ENCODE results near the gene ACAD11.
"Not testable (repeated sequence)": the region's sequence is repeated elsewhere in the genome, so short reads cannot be mapped to it uniquely, and the experiment has no call there.

The ACAD11 gene

DNA sequence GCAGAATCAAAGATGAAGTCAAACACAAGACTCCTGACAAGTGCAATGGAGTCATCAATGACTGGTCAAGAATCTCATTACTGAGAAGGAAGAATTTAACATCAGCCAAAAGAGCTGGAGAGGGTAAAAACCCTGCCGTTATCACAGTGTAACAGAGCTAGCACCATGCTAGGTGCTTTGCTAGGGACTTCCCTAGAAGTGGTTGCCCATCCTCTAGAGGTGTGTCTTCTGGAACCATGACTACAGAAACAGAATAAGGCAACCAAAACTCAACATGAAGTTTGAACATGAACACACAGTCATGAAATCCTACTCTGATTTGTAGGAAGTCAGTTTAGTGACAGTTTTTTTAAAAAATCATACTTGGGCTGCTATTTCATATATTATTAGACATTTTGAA is 9.5 kb downstream of the ACAD11 start:
- DNase-seq: no peak

DNA sequence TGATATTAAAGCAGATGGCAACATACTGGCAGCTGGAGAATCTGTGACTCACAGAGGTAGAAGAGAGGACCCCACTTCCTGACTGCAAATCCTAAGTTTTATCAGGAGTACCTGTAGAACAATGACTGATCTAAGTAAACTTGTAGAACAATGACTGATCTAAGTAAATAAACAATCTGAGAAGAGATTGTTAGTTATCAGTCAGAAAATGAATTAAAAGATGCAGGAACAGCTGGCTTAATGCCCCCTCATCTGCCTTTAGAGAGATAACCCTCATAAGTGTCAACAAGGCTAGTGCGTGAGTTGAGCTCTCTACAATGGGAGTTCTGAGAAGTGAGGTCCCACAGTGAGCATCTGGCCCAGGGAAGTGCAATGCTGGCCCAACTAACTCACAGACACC is 14.6 kb downstream of the ACAD11 start:
- DNase-seq: no peak

DNA sequence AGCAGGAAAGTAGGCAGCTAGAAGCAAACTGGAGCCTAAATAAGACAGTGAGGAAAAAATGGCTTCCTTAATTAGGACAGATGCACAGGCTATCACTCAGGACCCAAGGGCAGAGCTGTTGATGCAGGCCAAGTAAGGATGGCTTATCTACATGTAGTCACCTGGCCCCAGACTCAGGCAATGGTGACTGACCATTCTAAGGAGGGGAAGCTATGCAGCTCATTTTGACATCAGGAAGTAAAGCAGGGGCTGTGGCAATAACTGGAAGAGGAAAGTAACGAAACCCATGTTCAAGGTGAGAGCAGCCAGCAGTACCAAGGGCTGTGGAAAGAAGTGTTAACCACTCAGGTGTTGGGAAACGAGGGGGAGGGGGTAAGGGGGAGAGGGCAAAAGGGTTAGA is 16.2 kb downstream of the ACAD11 start:
- DNase-seq: no peak

DNA sequence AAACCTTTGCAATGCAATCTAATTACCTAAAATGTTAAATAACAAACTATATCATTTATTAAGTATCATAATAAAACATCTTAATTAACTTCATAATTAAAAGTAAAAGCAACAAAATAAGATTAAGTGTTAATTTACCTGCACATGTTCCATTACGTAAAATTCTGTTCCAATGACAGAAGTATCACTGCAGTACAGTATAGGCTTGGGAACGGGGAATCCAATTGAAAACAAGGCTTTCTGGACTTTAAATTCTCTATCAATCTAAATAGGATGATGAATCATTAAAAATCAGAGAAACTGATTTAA is 17.1 kb downstream of the ACAD11 start:
- no peak for DNase-seq

DNA sequence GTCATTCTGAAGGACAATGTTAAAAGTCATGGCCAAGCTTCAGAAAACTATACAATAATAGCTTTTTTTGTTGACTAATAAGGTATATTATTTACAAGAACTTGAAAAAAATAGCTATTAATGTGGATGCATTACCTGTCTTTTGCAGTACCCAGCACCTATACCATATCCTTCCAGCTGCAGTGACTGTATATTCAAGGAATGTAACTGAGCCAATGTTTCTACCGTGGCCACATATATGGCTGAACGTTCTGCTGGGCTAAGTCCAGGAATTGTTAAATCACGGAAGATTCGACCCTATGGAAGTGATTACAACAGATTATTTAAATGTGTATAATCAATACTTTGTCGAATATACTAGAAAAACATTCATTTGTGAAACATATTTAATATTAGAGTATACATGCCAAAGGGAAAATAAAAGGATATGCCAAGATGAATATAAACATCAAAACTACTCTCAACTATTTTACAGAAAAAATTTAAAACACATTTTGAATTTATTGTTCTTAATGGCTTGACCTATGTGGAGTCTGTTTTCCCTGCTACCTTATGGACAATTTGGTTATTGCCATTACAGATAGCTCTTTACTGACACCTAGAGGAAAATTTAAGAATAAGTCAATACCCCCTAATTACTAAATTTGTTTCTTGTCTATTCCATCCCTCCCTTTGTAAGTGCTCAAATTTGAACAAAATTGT is 17.6 kb downstream of the ACAD11 start:
- DNase-seq: peak; percentile 43 to 67

DNA sequence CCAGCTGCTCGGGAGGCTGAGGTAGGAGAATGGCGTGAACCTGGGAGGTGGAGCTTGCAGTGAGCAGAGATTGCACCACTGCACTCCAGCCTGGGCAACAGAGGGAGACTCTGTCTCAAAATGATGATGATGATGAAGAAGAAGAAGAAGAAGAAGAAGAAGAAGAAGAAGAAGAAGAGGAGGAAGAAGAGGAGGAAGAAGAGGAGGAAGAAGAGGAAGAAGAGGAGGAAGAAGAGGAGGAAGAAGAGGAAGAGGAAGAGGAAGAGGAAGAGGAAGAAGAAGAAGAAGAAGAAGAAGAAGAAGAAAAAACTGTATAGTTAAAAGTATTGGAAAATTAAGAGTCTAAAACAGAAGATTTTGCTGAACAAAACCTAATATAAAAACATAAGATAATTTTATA is 18.2 kb downstream of the ACAD11 start:
- not testable (repeated sequence) for DNase-seq

DNA sequence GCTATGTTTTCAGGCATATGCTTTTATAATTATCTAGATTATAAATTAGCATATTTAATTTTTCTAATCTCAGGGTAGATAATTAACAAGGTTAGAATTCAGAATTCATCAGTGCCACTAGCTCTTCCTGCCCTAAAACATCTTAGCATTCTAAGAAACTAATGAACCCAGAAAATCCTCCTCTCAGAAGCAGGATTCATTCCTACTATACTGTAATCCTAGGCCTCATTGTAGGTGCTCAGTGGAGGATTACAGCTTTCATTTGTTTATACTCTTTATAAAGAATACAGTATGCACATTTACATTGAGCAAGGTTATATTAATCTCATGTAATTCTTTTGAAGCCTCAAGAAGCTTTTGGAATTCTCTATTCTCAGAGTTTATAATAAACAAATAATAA is 20.9 kb downstream of the ACAD11 start:
- no peak for DNase-seq

DNA sequence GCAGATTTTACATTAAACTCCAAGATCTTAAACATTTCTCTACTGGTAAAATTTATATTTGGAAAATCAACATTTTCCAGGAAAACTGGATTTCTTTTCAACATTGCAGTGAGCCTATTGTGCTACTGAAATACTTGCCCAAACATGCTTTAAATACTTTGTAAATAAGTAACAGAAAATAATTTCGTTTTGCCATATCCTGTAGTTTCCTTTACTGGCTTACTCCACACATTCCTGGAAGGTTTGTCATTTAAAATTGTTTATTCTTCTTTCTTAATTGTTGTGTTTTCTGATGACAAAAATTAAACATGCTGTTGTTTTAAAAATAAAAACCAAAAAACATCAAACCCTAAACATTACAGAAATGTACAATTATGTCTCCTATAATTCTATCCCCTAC is 22.0 kb downstream of the ACAD11 start:
- no peak for DNase-seq

DNA sequence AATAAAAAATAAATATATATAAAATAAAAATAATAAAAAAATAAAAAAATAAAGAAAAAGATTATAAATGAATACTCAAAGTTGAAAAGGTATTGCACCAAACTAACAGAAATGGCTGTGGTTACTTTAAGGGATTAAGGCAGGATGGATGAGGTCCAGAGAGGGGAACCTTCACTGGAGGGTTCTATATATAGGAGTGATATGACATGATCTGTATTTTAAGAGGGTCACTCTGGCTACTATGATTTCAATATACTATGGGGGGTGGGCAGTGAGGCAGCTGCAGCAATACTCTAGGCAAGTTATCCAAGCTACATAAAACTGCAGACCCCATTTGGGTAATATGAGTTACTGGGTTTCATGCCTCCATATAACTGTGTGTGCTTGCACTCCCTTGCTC is 24.6 kb downstream of the ACAD11 start:
- no peak for DNase-seq

DNA sequence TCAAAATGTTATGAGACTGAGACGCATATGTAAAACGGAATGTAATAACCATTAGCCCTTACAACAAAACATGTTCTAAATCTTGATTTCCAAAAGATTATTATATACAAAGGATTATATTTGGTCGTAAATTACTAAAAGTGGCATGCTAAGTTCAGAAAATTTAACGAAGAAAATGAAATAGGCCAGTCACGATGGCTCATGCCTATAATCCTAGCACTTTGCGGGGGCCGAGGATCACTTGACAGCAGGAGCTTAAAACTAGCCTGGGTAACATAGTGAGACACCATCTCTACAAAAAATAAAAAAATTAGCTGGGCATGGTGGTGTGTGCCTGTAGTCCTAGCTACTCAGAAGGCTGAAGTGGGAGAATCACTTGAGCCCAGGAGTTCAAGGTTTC is 29.0 kb downstream of the ACAD11 start:
- DNase-seq: no peak

DNA sequence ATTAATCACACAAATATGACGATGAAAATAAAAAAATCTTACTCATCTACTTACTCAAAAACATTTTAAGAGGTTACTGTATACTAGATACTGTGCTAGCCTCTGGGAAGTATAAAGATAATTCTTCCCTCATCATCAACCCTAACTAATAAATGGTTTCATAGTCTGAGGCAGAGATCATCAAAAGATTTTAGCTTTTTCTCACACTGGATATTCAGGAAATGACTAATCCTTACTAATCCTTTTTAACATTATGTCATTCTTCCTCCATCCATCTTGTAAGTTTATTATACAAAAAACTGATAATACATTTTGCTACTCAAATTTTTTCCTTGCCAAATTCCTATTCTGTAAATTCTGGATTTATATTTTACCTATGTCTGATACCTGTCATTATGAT is 29.7 kb downstream of the ACAD11 start:
- DNase-seq: no peak

DNA sequence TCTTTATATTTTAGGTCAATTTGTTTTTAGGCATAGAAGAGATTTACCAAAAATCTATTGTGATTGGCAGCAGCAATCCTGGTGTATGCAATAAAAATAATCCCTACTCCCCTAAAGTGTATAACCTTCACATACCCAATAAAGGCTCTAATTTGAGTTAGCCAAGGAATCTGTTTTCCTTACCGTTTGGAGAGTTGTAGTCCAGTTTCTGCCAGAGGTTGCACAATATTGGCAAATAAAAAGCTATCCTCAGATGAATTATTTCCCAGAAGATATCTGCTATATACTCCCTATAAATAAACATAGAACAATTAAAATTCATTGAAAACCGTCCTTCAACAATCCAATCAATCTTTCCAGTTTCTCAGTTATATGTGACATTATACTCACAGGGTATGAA is 31.5 kb downstream of the ACAD11 start:
- no peak for DNase-seq

DNA sequence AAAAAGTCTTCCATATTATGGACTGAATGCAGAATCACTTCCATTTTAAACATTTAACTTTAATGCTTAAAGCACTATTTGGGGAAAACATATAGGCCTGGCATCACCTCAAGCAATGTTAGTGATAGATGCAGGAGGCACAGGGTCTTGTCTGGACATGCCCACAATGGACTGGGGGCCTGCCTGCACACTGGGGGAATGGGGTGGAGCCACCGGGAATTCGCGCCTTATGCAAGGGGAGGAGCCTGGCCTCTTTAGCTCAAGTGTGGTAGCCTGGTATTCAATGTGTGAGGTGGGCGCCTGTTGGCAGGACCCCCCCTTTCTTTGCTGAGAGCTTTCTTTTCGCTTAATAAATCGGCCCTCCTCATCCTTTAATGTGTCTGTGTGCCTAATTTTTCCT is 32.7 kb downstream of the ACAD11 start:
- no peak for DNase-seq

DNA sequence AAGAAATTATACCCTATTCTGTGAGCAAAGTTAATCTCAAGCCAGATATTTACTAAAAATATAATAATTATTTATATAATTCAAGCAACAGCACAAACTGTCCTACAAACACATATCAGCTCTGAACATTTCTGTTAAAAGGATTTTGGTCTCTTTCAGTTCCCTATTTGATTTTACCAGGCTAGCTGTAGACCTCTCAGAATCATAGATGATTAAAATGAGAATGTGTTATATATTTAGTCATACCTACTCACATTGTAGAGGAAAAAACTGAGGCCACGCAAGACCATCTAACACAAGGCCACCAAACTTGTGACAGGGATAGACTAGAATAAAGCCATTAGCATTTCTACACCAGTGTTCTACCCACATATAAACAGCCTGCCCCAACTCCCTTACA is 34.0 kb downstream of the ACAD11 start:
- DNase-seq: no peak

DNA sequence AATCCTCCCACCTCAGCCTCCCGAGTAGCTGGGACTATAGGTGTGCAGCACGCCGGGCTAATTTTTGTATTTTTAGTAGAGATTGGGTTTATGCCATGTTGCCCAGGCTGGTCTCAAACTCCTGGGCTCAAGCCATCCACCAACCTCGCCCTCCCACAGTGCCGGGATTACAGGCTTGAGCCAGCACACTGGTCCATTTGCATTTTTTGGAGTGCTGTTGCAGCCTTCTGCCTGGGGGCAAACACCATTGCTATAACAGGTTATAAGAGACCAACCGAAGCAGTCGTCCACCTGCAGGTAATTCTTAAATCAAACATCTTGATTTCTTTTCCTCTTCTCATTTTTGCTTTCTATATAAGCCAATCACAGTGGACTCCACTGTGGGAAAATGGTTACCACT is 34.8 kb downstream of the ACAD11 start:
- no peak for DNase-seq

DNA sequence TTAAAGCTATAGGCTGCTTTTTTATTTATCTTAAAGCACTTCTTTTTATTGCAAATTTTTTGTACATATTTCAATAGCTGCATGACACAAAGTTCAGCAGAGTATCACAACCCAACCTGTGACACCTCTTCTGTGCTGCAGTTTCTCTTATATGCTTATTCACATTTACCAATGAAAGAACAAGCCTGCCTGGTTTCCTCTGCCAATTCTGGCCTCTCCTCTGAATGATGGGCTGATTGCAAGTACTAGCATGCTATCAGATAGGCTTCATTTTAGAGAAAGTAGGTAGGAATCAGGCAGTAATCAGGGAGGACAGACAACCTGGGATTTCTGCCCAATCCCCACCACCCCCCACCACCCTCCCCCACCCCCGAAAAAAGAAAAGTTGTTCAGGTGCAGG is 36.0 kb downstream of the ACAD11 start:
- DNase-seq: no peak

DNA sequence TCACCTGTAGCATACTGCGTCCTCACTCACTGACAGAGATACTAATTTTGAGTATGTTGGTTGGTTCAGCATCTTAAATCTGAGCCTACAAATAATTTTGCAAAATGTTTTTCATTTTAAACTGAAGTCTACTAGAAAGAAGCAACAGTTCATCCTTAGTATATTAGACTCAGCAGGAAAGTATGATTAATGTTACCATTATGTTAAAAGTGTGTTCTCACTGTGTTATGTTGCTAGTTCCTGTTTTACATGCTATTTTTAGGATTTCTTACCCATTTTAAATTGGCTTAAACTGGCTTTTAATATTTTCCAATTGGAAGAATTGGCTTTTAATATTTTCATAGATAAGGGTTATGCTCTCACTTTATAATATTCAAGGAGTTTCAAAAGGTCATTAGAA is 36.8 kb downstream of the ACAD11 start:
- no peak for DNase-seq

DNA sequence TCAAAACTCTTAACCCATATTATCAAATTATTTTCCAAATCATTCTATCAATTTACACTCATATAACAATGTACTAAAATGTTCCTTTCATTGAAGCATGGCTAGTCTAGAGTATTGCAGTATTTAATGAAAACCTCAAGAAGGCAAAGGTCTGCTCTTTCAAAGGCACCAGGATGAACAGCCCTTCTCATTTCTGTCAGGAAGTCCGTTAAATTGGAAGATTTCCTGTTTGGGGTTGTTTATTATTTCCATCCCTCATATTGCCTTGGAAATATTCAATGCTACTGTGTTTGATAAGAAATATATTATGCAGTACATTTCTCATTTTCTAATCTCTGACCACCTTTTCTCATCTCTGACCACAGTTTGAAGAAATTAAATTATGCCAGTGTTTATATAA is 37.5 kb downstream of the ACAD11 start:
- DNase-seq: no peak

DNA sequence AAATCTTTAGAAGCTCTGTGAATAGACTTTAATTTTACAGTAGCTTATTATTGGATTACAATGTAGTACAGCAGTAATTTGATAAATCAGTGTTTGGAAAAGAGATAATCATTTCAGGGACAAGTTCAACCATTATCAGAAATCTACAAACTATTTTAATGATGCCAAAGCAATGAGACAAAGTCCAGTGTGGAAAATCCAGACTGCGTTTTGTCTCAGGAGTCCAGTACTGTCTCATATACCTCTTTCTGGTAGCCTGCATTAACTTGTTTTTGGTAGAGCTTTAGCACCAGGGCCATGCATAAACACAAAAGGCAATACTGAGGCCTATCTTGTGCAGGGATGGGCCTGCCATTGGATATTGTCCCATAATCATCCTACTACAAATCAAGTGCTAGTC is 42.8 kb downstream of the ACAD11 start:
- no peak for DNase-seq

DNA sequence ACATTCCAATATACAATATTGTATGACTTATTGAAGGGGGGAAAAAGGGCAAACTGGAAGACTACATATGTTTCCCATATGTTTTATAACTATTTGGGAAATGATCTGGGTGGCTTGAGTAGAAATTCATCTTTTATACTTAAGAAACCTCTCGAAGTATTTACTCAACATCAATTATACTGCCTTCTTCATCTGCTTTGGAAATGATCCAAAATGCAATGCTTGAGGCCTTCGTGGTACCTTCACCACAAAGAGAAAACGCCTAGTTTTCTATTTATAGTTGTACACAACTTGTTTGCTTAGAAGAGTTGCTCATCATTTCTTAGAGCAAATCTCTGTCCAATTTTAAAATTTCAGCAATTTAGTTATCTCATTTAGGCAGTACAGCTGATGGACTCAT is 43.7 kb downstream of the ACAD11 start:
- no peak for DNase-seq

DNA sequence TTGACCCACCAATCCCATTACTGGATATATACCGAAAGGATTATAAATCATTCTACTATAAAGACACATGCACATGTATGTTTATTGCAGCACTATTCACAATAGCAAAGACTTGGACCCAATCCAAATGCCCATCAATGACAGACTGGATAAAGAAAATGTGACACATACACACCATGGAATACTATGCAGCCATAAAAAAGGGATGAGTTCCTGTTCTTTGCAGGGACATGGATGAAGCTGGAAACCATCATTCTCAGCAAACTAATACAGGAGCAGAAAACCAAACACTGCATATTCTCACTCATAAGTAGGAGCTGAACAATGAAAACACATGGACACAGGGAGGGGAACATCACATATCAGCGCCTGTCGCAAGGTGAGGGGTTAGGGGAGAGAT is 44.3 kb downstream of the ACAD11 start:
- not testable (repeated sequence) for DNase-seq

DNA sequence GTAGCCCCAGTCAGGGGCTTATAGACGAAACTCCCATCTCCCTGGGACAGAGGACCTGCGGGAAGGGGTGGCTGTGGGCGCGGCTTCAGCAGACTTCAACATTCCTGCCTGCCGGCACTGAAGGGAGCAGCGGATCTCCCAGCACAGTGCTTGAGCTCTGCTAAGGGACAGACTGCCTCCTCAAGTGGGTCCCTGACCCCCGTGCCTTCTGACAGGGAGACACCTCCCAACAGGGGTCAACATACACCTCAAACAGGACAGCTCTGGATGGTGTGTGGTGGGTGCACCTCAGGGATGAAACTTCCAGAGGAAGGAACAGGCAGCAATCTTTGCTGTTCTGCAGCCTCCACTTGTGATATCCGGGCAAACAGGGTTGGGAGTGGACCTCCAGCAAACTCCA is 53.0 kb downstream of the ACAD11 start:
- DNase-seq: not testable (repeated sequence)

DNA sequence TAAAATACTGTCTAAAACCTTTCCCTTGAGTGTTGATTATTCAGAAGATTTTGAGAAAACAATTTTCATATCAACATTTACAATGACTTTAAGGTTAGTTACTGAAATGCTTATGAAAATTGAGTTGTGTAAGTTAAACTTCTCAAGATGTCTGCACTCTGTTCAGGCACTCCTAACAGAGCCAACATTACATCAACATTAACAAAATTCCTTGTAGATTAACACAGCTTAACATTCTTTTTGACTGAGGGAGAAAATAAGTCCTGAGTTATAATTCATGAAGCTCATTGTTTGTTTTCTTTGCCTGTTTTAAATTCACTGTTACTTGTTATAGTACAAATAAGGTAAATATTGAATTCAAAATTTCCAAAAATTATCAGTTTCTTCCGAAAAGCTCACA is 53.5 kb downstream of the ACAD11 start:
- DNase-seq: no peak

DNA sequence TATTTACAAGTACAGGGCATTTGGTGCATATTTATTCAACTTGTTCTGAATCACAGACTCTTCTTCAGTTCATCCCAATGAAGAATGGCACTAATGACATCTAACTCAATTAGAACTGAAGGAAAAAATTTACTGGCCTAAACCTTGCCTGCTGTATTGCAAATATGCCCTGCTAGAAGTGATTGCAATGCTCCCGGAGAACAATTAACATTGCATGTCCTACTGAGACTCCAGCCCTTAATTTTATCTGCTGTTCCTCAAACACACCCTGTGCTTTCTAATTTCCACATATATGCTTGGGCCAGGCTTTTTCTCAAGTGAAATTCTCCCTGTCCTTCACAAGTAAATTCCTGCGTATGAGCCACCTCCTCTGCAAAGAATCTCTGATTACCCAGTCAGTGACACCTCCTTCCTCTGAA is 54.2 kb downstream of the ACAD11 start:
- no peak for DNase-seq

DNA sequence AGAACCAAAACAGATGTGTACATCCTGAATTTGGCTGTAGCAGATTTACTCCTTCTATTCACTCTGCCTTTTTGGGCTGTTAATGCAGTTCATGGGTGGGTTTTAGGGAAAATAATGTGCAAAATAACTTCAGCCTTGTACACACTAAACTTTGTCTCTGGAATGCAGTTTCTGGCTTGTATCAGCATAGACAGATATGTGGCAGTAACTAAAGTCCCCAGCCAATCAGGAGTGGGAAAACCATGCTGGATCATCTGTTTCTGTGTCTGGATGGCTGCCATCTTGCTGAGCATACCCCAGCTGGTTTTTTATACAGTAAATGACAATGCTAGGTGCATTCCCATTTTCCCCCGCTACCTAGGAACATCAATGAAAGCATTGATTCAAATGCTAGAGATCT is 59.0 kb downstream of the ACAD11 start:
- DNase-seq: not testable (repeated sequence)

DNA sequence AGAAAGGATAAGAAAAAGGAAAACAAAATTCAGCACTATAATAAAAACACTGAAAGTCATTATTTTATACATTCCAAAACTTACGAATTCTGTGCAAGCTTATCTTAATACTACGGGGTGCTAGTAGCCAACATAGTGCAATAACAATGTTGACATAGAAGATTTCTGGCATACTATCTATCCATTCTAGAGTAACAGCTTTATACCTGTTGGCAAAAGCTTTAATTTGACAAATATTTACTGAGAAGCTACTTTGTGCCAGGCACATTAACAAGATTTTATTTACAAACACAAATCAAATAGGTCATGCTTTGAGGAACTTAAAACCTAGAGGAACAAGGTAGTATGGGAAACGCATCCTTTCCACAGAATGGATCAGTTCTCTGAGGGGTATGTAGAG is 61.4 kb downstream of the ACAD11 start:
- no peak for DNase-seq
